Vagina (tissue), 2 donors: ENCODE results near the gene SPAM1.

Source experiments
- POLR2A ChIP-seq, 2 donors: fragments of 450-650 bp; IDR thresholded peaks; one replicate each; pipeline ENCODE4 v1.6.1; 2017; ENCODE audit warnings: antibody characterized with exemption in 2 of 2, mild to moderate bottlenecking in 2 of 2, moderate library complexity in 2 of 2
- TF ChIP-seq, protein P1 (sequence below), 3 experiments: fragments of 450-650 bp in 2 of 3; fragments of 200-600 bp in 1 of 3; sonication (generic) in 1 of 3; IDR thresholded peaks; one replicate each; pipeline ENCODE4 v1.5.1; 2017 to 2019; ENCODE audit warnings: antibody characterized with exemption in 3 of 3, mild to moderate bottlenecking in 2 of 3, moderate library complexity in 2 of 3

DNA sequence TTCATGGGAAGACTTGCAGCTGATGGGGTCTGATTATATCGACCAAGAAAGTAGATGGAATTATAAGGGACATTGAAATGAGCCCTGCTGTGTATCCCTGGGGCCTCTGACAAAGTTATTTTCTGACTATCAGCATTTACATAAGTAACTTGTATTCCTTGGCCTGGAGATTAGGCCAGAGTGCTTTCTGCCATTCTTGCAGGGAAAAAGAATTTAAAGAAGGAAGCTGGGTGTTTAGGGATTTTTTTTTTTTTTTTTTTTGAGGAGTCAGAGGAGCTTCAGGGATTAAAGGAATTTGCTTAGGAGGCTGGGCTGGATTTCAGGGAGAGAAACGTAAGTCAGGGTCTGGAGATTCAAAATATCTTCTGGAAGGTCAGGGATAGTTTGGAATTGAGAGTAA is 4.6 kb downstream of the SPAM1 start:
- TF ChIP-seq, protein P1, sequence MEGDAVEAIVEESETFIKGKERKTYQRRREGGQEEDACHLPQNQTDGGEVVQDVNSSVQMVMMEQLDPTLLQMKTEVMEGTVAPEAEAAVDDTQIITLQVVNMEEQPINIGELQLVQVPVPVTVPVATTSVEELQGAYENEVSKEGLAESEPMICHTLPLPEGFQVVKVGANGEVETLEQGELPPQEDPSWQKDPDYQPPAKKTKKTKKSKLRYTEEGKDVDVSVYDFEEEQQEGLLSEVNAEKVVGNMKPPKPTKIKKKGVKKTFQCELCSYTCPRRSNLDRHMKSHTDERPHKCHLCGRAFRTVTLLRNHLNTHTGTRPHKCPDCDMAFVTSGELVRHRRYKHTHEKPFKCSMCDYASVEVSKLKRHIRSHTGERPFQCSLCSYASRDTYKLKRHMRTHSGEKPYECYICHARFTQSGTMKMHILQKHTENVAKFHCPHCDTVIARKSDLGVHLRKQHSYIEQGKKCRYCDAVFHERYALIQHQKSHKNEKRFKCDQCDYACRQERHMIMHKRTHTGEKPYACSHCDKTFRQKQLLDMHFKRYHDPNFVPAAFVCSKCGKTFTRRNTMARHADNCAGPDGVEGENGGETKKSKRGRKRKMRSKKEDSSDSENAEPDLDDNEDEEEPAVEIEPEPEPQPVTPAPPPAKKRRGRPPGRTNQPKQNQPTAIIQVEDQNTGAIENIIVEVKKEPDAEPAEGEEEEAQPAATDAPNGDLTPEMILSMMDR (IDR thresholded peaks at IDR 0.05), result no peak
- TF ChIP-seq POLR2A (IDR thresholded peaks at IDR 0.05), result no peak
